NCI-H69 (cell line): ENCODE results near the gene ADAMTSL3.
A peak's percentile ranks its signal among the peaks of the same experiment; 100 is the strongest.
"Not testable (repeated sequence)": the region's sequence is repeated elsewhere in the genome, so short reads cannot be mapped to it uniquely, and the experiment has no call there.

Experiments used
- DNase-seq: peaks from one replicate; lab custom pipeline; 2025; lab: John Stamatoyannopoulos, UW

Gene ADAMTSL3

DNA sequence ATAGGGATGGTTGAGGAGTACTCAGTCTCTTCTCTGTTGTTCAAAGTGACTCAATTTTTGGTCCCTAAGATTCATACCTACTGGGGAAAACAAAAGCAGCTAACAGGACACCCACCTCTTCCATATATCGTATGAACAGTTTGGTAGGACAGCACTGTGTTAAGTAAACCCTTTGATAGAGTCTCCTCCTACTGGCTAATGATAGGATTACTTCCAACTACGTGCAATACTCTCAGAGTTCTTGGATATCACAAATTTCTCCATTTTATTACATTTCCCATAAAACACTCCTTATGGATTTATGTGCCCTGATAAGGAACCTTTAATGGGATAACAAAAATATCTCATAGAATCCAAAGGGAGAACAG is 381.5 kb downstream of the ADAMTSL3 start:
- DNase-seq, result no peak

DNA sequence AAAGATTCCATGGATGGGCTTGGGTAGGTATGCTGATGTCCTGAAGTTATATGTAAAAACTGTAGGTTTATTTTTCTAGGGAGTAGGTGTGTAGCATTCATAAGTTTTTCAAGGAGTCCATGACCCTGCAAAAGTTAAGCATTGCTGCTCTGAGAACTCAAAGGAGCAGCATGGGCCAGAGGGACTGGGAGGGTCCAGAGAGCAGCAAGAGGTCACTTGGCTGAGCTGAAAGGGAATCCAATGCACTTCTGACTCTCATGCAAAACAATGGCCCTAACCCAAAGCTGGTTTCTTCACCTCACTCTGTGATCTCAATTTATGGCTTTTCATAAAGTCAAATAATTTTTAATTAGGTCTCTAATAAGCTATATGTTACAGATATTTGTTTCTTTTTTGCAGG is 383.4 kb downstream of the ADAMTSL3 start:
- no peak for DNase-seq

DNA sequence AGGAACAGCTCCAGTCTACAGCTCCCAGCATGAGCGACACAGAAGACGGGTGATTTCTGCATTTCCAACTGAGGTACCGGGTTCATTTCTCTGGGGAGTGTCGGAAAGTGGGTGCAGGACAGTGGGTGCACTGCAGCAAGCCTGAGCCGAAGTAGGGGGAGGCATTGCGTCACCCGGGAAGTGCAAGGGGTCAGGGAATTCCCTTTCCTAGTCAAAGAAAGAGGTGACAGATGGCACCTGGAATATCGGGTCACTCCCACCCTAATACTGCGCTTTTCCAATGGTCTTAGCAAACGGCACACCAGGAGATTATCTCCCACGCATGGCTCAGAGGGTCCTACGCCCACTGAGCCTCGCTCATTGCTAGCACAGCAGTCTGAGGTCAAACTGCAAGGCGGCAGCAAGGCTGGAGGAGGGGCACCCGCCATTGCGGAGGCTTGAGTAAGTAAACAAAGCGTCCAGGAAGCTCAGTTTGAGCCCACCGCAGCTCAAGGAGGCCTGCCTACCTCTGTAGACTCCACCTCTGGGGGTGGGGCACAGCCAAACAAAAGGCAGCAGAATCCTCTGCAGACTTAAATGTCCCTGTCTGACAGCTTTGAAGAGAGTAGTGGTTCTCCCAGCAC is 388.6 kb downstream of the ADAMTSL3 start:
- DNase-seq, result peak; percentile 0

DNA sequence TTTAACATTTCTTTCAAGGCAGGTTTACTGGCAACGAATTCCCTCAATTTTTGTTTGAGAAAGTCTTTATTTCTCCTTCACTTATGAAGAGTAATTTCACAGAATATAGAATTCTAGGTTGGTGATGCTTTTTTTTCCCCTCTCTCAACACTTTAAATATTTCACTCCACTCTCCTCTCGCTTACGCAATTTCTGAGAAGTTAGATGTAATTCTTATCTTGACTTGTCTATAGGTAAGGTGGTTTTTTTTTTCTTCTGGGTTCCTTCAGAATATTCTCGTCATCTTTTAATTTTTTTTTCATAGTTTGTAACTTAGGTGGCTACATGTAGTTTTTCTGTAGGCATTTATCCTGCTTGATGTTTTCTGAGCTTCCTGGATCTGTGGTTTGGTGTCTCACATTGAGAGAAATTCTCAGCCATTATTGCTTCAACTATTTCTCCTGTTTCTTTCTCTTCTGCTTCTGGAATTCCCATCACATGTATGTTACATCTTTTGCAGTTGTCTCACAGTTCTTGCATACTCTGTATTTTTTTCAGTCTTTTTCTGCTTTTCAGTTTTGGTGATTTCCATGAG is 392.2 kb downstream of the ADAMTSL3 start:
- DNase-seq, result no peak

DNA sequence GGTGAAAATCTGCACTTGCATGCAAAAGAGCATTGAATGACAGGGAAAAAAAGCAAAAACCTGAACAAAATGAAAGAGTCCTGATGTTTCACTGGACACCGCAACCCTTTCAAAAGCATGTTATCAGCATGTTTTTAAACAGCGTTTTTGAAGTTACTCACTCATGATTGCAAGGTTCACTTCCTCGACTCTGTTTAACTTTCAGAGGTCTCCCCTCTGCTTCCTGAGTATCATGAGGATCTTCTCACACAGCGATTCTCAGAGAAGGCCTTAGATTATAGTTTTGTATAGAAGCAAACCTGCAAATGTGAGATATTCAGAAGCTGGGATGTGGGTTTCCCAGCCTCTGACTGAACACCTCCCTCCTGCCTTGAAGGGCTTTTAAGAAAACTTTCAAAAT is 395.6 kb downstream of the ADAMTSL3 start:
- DNase-seq, result not testable (repeated sequence)

DNA sequence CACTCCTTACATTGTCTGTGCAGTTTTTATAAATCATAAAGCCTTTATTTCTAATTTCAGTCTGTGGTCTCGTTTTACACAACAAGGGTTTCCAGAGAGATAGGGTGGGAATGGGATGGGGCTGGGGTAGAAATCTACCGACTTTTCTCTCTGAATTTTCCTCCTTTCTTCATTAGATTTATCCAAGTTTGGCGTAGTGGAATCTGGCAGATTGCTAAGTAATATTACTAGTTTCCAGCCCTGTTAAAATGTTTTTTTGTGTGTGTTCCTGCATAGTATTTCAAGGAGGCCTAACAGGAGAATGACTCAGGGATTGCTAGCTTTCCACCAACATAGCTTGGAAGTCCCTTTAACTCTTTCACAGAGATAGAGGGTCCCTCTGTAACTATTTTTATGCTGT is 396.2 kb downstream of the ADAMTSL3 start:
- no peak for DNase-seq

DNA sequence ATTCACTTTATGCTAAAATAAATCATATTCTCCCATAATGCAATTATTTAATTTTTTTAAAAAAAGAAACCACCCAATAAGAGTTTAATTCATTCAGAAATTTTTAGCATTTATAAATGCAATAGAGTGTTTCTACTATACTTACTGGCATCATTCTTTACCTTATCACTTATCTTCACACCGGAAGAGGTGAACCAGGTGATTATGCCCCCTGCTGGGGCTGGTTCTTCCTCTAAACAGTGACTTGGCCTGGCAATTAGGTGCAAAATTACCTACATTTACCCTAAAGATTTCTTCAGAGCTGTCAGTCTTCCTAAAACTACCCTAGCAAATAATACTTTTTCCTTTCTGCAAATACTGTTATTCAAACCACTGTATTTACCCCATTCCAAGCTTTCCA is 397.2 kb downstream of the ADAMTSL3 start:
- not testable (repeated sequence) for DNase-seq

DNA sequence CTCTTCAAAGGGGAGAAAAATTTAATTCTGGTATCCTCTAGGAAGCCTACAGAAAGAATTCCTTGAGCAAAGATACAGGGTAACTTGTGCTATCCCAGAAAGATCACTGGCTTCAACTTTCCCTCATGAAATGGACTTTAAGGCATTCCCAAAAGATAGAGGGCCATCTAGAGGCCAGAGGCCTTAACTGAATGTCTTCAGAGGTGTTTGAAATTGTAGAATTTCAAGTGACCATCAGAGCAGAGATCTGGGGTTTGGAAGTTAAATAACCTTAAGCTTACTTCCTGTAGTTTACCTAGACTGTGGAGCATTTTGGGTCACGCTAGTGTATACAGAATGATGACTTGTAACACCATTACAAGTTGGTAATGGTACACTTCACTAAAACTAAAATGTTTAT is 400.6 kb downstream of the ADAMTSL3 start:
- DNase-seq, result not testable (repeated sequence)

DNA sequence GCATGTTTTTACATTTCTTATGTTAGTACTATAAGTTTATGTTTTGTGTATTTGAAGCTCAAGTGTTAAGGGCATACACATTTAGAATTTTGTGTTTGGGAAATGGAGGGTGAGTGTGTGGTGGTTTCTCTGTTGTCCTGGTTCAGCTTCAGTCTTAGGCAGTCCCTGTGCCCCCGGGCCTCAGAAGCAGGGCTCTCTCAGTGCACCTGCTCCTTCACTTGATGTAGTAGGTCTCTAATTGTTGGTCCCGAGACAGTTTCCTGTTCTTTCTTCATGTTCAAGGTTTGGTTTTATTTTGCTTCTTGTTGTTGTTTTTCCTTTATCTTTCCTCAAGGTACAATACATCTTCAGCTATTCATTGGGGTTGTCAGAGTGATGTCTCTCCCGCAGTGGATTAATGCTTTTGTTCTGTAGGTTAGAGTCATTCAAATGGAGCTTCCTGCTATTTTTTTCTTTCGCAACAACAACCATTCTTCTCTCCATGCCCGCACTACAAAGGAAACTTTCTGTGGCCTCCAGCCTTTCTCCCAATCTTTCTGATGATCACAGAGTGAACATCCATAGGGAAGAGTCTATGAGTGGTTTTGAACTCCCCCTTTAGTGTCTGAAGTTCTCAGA is 403.9 kb downstream of the ADAMTSL3 start:
- DNase-seq, result no peak

DNA sequence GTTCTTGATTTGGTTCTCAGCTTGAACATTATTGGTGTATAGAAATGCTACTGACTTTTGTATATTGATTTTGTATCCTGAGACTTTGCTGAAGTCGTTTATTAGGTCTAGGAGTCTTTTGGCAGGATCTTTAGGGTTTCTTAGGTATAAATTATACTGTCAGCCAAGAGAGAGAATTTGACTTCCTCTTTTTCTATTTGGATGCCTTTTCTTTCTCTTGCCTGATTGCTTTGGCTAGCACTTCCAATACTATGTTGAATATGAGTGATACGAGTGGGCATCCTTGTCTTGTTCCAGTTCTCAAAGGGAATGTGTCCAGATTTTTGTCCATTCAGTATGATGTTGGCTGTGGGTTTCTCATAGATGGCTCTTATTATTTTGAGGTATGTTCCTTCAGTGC is 409.8 kb downstream of the ADAMTSL3 start:
- DNase-seq, result not testable (repeated sequence)

DNA sequence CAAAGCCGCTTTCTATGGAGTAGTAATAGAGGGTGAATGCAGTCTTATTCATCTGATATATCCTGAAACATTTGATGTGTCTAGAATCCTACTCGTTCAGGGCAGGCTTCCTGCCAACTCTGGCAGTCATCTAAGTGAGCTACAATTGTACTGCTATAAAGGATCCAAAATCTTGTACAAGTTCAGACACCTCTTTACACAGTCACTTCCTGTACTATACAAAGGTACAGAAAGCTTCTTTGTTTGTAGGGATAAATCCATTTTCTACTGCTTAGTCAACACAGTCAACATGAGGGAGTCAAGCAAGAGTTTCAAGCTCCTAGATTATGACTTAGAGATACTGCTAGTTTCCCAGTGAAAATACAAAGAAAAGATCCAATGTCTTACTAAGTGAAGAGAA is 414.8 kb downstream of the ADAMTSL3 start:
- DNase-seq, result not testable (repeated sequence)

DNA sequence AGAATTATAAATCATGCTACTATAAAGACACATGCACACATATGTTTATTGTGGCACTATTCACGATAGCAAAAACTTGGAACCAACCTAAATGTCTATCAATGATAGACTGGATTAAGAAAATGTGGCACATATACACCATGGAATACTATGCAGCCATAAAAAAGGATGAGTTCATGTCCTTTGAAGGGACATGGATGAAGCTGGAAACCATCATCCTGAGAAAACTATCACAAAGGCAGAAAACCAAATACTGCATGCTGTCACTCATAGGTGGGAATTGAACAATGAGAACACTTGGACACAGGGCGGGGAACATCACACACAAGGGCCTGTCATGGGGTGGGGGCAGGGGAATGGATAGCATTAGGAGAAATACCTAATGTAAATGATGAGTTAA is 424.1 kb downstream of the ADAMTSL3 start:
- DNase-seq, result not testable (repeated sequence)

DNA sequence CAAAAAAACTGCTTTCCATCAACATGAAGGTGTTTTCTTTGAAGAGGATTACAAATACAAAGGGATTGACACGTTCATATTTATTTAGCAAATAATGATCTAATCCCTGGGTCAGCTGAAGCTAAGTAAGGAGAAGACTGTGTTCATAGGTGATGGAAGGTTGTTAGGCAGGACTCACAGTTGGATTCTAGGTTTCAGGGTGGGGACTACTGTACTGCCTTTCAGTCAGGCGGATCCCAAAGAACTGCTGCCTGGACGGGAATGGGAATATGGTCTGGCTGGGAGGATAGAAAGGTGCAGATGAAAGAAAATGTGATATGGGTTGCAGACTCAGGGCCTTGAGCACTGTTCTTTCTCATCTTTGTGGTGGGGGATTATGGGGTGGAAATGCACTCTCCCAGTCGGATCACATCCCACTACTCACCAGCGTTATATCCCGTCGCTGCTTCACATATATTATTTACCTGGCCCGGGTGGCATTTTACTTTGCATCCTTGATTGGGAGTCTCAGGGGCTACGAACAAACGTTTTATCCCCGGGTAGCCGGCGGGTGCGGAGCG is 425.5 kb downstream of the ADAMTSL3 start:
- DNase-seq, result peak; percentile 1

DNA sequence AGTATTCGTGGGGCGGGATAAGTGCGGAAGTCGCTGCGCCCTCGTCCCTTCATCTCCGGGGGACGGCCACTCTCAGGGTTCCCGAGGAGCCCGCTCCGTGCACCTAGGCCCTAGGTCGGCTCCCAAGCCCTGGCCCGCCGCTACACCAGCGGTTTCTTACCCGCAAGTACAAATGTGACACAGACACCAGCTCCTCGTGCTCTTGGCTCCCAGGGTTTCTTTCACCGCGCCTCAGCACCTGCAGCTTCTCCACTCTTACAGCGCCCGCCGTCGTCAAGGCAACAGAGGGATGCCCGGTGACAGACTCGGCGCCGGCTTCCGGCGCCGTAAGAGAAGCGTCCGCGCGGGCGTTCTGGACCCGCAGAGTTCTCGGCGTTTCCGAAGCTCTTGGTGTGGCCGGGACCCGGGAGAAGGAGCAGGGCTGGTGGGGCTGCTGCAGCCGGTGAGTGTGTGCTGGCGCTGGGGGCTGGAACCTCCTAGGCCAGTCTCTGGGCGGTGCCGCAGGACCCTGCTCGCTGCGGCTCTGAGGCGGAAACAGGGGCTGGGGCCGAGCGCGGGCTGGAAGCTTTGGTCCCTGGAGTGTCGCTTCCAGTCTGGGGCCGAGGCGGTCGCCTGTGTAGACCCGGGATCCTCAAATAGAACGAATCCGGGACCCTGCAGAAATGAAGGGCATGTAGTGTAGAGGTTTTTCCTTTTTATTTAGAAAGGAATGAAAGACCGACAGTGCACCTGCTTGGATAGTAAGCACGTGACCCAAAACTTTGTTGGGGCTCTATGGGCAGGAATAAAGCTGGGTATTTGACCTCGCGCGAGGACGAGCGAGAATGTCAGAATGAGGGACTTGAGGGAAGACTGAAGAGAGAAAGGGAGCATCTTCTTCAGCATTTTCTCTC is 426.2 kb downstream of the ADAMTSL3 start:
- DNase-seq, result peak; percentile 66

DNA sequence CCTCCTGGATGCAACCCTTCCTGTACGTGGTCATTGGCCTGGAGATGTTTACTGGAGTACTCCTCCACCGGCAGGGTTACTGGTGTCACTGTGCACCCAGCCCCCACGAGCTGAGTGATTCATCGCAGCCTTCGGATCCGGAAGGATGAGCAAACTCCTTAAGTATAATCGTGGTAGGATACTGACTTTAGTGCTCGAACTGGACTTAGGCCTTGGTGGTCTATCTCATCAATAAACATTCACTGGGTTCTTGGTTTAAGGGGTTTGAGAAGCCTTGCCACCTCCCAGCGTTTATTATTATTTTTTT is 426.8 kb downstream of the ADAMTSL3 start:
- DNase-seq, result not testable (repeated sequence)

DNA sequence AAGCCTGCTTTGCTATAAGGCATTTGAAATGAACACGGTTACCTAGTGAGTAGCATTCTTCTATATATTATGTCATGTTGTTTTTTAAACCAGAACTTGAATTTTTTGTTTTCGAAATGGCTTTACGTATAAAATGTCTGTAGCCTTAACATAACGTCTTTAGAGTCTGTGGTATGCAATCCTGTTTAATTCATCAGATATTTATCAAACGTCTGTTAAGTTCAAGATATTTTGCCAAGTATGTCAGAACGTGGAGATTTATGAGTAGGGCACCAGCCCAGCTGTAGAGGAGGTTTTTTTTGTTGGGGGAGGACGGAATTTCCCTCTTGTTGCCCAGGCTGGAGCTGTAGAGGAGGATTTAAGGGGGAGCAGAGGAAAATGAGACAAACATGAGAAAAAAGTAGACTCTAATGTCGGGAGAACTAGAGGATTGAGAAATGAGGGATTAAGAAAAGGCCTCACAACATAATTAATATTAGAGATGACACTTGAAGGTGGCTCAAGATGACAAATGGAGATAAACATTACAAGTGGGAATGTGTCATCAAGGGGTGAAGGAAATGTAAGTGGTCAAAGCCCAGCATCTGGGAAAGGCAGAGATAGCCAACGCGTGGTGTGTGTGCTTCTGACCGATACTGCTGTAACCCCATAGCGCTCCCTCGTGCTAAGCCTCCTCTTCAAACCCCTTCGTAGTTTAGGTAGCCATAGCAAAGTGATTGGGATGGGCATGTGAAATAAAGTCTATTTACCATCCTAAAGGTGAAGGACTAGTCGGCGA is 427.7 kb downstream of the ADAMTSL3 start:
- no peak for DNase-seq

DNA sequence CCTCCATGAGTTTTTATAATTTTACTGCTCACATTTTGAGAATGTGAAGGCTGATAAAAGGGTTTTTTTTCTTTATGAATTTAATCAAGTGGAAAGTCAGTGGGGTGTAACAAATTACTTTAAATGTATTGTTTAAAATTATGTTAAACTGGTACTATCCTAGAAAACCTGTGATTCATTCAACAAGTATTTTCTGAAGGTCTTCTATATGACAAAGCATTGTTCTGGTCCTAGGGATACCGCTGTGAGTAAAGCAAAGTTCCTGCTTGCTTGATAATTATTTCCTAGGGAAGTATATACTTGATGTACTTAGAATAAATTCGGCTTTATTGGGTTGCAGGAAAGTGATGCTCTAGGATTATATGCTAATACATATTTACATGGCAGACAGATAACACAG is 428.8 kb downstream of the ADAMTSL3 start:
- no peak for DNase-seq

DNA sequence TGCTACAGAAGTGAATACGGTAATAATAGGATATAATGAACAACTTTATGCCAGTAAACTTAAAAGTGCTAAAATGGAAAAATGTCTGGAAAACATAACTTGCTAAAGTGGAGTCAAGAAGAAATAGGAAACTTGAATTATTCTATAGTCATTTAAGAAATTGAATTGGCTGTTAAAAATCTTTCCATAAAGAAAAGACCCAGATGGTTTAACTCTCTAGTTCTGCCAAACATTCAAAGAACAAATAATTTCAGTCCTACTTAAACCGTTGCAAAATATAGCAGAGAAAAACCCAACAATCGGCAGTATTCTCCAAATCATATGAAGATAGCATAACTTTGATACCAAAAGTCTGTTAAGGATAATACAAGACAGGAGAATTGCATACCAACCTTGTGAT is 432.1 kb downstream of the ADAMTSL3 start:
- DNase-seq, result not testable (repeated sequence)
